ENCODE results near the gene NBL1.

NBL1 gene

GRCh38 chr1:19646377-19647319 lies 2.5 kb downstream of the NBL1 start:
- DNase-seq (ENCODE audit: low read depth in 2 of 2): no peak

GRCh38 chr1:19647643-19648042 lies 3.5 kb downstream of the NBL1 start:
- no peak for DNase-seq (ENCODE audit: low read depth in 2 of 2)

GRCh38 chr1:19648239-19648638 lies 4.1 kb downstream of the NBL1 start:
- no peak for DNase-seq (ENCODE audit: low read depth in 2 of 2)

GRCh38 chr1:19648689-19649088 lies 4.6 kb downstream of the NBL1 start:
- DNase-seq (ENCODE audit: low read depth in 2 of 2): no peak

GRCh38 chr1:19650416-19651140 lies 6.5 kb downstream of the NBL1 start:
- DNase-seq (ENCODE audit: low read depth in 2 of 2): no peak

- DNase-seq (ENCODE audit: low read depth in 2 of 2): no peak
Observed at GRCh38 chr1:19651141-19651737, 7.1 kb downstream of the NBL1 start.

- DNase-seq (ENCODE audit: low read depth in 2 of 2): no peak
Observed at GRCh38 chr1:19654386-19654785, 10.3 kb downstream of the NBL1 start.

- DNase-seq (ENCODE audit: low read depth in 2 of 2): no peak
Observed at GRCh38 chr1:19654886-19655717, 11.0 kb downstream of the NBL1 start.

- DNase-seq (ENCODE audit: low read depth in 2 of 2): no peak
Observed at GRCh38 chr1:19655718-19656080, 11.6 kb downstream of the NBL1 start.

GRCh38 chr1:19656134-19656779 lies 12.1 kb downstream of the NBL1 start:
- DNase-seq (ENCODE audit: low read depth in 2 of 2): no peak

- DNase-seq (ENCODE audit: low read depth in 2 of 2): no peak
Observed at GRCh38 chr1:19656780-19657466, 12.8 kb downstream of the NBL1 start.

GRCh38 chr1:19657511-19657910 lies 13.4 kb downstream of the NBL1 start:
- DNase-seq (ENCODE audit: low read depth in 2 of 2): no peak

GRCh38 chr1:19658186-19658585 lies 14.1 kb downstream of the NBL1 start:
- no peak for DNase-seq (ENCODE audit: low read depth in 2 of 2)

- DNase-seq (ENCODE audit: low read depth in 2 of 2): no peak
Observed at GRCh38 chr1:19661721-19662228, 17.7 kb downstream of the NBL1 start.

GRCh38 chr1:19662313-19662712 lies 18.2 kb downstream of the NBL1 start:
- DNase-seq (ENCODE audit: low read depth in 2 of 2): no peak

- DNase-seq (ENCODE audit: low read depth in 2 of 2): no peak
Observed at GRCh38 chr1:19664453-19665185, 20.5 kb downstream of the NBL1 start, which contains the start of gene HTR6. HTR6 (plus strand) TSS chr1:19664875; CDS start chr1:19665754, 879 bp downstream.

GRCh38 chr1:19665186-19665495 lies 21.0 kb downstream of the NBL1 start:
- no peak for DNase-seq (ENCODE audit: low read depth in 2 of 2)

- DNase-seq (ENCODE audit: low read depth in 2 of 2): no peak
Observed at GRCh38 chr1:19665496-19666465, 21.7 kb downstream of the NBL1 start.

GRCh38 chr1:19668888-19669287 lies 24.8 kb downstream of the NBL1 start:
- no peak for DNase-seq (ENCODE audit: low read depth in 2 of 2)
